GM19324 (cell line): ENCODE data around the gene NMT1.

Experiments used
- ATAC-seq: cut with Tn5 transposase; IDR thresholded peaks from one replicate; pipeline ENCODE4 v1.9.1; 2021; ENCODE audit warnings: mild to moderate bottlenecking, moderate library complexity; ENCODE audit not compliant: unreplicated experiment, low FRiP score

The NMT1 gene

DNA sequence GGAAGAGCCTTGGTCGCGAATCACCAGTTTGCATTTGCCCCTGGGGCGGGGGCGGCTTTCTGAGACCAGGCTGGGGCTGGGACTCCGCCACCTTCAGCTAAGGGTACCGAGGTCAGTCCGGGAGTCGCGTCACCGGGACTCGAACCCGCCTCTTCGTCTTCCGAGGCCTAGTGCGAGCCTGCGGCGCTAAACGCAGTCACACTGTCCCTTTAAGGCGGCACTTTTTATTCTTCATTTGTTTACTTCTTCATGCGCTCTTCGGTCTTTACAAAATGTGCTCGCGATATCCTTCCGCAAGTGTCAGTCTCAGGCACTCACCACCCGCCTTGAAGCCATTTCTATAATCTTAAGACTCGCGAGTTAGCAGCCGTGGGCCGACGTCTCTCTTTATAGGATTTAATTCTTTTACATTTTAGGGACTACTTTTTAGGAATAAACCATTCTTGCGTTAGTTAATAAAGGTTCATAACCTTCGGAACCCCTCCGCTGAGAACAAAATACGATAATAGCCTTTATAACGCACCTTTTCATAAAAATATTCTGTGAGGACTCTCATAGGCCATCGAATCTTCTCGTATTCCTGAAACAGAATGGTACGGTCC, 86.6 kb downstream of the NMT1 start:
- peak; percentile 17 for ATAC-seq

GRCh38 chr17:45148183-45149036, 87.3 kb downstream of the NMT1 start, which contains the start of gene HEXIM1:
TSS of gene HEXIM1 (plus strand) at chr17:45148475. CDS start at chr17:45149191, 716 bp downstream.
- ATAC-seq = peak; percentile 77

- ATAC-seq = no peak
Measured at GRCh38 chr17:45149037-45149668, 88.0 kb downstream of the NMT1 start.

DNA sequence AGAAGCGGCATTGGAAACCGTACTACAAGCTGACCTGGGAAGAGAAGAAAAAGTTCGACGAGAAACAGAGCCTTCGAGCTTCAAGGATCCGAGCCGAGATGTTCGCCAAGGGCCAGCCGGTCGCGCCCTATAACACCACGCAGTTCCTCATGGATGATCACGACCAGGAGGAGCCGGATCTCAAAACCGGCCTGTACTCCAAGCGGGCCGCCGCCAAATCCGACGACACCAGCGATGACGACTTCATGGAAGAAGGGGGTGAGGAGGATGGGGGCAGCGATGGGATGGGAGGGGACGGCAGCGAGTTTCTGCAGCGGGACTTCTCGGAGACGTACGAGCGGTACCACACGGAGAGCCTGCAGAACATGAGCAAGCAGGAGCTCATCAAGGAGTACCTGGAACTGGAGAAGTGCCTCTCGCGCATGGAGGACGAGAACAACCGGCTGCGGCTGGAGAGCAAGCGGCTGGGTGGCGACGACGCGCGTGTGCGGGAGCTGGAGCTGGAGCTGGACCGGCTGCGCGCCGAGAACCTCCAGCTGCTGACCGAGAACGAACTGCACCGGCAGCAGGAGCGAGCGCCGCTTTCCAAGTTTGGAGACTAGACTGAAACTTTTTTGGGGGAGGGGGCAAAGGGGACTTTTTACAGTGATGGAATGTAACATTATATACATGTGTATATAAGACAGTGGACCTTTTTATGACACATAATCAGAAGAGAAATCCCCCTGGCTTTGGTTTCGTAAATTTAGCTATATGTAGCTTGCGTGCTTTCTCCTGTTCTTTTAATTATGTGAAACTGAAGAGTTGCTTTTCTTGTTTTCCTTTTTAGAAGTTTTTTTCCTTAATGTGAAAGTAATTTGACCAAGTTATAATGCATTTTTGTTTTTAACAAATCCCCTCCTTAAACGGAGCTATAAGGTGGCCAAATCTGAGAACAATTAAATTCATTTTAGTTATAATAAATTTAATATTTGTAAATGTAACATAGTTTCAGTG, 88.8 kb downstream of the NMT1 start:
- no peak for ATAC-seq

DNA sequence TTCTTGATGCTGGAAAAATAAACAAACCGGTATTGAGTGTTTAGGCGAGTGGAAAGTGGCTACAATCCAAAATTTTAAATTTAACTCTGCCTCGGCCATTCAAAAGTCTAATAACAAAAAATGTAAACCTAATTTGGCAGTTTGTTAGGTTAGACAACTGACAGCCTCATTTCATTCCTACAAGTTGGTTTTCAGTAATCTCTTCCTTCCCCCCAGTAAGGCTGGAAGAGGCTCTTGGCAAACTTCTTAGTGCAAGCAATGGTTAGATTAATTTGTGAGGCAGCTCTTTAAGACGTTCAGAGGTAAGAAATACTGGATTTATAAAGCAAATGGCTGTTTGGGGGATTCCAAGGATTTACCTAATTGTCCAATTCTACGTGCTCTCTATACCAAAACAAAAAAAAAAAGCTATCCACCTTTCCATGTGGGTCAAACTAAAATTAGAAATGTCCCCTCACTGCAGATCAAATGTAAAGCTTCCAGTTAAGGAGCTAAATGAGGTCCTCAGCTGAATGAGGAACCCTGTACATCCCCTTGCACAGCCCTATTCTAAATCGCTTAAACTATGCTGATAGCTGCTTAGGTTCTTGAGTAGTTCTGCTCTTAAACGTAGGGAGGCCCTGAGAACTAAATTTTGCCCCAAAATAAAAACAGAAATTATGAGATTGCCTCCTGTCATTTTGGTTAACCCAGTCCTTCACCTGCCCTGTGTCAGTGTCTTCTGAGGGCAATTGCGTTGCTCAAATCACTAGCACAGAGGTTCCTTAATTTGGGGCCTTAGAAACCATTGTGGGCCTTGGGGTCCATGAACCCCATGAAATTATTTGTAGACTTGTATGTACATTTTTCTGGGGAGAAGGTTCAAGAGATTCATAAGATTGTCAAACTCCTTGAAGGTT, 90.0 kb downstream of the NMT1 start:
- no peak for ATAC-seq

DNA sequence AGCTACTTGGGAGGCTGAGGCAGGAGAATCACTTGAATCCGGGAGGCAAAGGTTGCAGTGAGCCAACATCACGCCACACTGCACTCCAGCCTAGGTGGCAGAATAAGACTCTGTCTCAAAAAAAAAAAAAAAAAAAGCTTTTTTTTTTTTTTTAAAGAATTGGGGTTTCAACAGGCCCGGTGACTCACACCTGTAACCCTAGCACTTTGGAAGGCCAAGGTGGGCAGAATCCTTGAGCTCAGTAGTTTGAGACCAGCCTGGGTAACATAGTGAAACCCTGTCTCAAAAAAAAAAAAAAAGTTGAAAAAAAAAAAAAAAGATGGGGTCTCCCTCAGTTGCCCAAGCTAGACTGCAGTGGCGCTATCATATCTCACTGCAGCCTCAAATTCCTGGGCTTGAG, 93.9 kb downstream of the NMT1 start:
- ATAC-seq = no peak

DNA sequence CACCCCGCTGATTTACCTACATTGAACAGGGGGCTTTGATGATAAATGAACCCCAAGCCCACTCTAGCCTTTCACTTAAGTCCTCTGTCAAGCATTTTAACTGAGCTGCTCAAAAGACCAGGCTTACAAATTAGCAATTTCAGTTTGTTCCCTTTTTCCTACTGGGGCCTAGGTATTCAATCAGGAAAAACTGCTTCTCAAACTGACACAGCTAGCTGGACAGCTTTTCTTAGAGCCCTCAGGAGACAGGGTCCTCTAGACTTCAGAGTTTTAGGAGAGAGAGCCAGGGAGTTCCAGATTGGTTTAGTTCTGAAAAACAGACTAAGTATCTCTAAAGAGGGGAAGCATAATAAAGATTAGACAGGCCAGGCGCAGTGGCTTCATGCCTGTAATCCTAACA, 94.4 kb downstream of the NMT1 start:
- no peak for ATAC-seq

- ATAC-seq = no peak
Measured at GRCh38 chr17:45156242-45156641, 95.1 kb downstream of the NMT1 start.
